HepG2 (cell line): Measurements from ENCODE around the gene C11orf24. TPM values are rescaled to one million over a fixed set of nuclear protein-coding genes. Genes with fewer than 3 reads are reported as not detected.

ENCODE experiments used
- ATAC-seq: fragments of 200-7000 bp; cut with Tn5 transposase; 3 replicates; pipeline ENCODE4 v1.9.1; 2020; ENCODE audit warnings: mild to moderate bottlenecking, moderate library complexity
- BruUV-seq: library from RNA; stranded (reverse); fragments of 400-500 nt; replicated peaks from 2 replicates; lab custom pipeline; 2021; lab: Mats Ljungman, UMichigan
- CTCF ChIA-PET: fragments of 300-600 bp; formaldehyde crosslinking; extraction: SDS; loops from one replicate; lab custom pipeline; 2021; ENCODE audit warnings: low total read pairs, inconsistent platforms, low intra/inter-chr PET ratio; lab: Yijun Ruan, JAX
- POLR2A ChIA-PET: fragments of 350-600 bp; sonication (Branson Sonifier 250); formaldehyde crosslinking; loops from one replicate; lab custom pipeline; 2020; ENCODE audit warnings: antibody characterized with exemption, inconsistent platforms; lab: Yijun Ruan, JAX
- DNase-seq: peaks from one replicate; pipeline ENCODE4 v3.0.0-alpha.2; 2015; ENCODE audit warnings: low spot score
- FAIRE-seq: peaks from 3 replicates; lab custom pipeline; 2011; peaks lifted over from hg19 to GRCh38; lab: Jason Lieb, UNC
- H2AFZ ChIP-seq: one replicate; pipeline ENCODE4 v1.6.1; 2011; ENCODE audit warnings: low read length, inconsistent platforms
- H3K27ac ChIP-seq: fragments of 300-600 bp; 3 replicates; pipeline ENCODE4 v1.8.0; 2011; ENCODE audit warnings: mixed run types, mild to moderate bottlenecking, mixed read lengths, low read length, inconsistent platforms; ENCODE audit not compliant: insufficient read depth; ENCODE audit errors: extremely low read length
- H3K27me3 ChIP-seq, 2 experiments: fragments of 200-600 bp in 1 of 2; 2 replicates in 1 of 2; 3 replicates in 1 of 2; pipeline versions ENCODE4 v1.6.0 to v1.8.0; 2011; ENCODE audit warnings: low read length in 2 of 2, mild to moderate bottlenecking in 2 of 2, moderate library complexity in 2 of 2, inconsistent platforms in 1 of 2; ENCODE audit not compliant: insufficient read depth in 2 of 2, control insufficient read depth in 1 of 2
- H3K36me3 ChIP-seq, 2 experiments: fragments of 200-600 bp in 1 of 2; replicated peaks in 1 of 2; 2 replicates in 1 of 2; 3 replicates in 1 of 2; pipeline versions ENCODE4 v1.5.1 to v1.8.0; 2011; ENCODE audit warnings: low read length in 2 of 2, inconsistent platforms in 1 of 2; ENCODE audit not compliant: insufficient read depth in 2 of 2, control insufficient read depth in 1 of 2
- H3K4me1 ChIP-seq: 2 replicates; pipeline ENCODE4 v1.5.1; 2012; ENCODE audit warnings: low read length, inconsistent platforms; ENCODE audit not compliant: insufficient read depth
- H3K4me2 ChIP-seq: 2 replicates; pipeline ENCODE4 v1.6.0; 2011; ENCODE audit warnings: low read depth, low read length, inconsistent platforms
- H3K4me3 ChIP-seq, 3 experiments: fragments of 200-600 bp in 1 of 3; sonication (generic), shearing (Covaris generic) in 1 of 3; replicated peaks in 1 of 3; 2 replicates each; pipeline ENCODE4 v1.5.1; 2011 to 2016; ENCODE audit warnings: low read length in 3 of 3, inconsistent platforms in 2 of 3, low read depth in 2 of 3, mild to moderate bottlenecking in 2 of 3, control low read depth in 1 of 3, mixed read lengths in 1 of 3; ENCODE audit not compliant: insufficient read depth in 1 of 3
- H3K79me2 ChIP-seq: one replicate; pipeline ENCODE4 v1.6.1; 2011; ENCODE audit warnings: low read length, inconsistent platforms; ENCODE audit not compliant: insufficient read depth
- H3K9ac ChIP-seq: 2 replicates; pipeline ENCODE4 v1.6.0; 2011; ENCODE audit warnings: mild to moderate bottlenecking, low read depth, low read length, inconsistent platforms; ENCODE audit not compliant: insufficient read depth
- H3K9me3 ChIP-seq: 2 replicates; pipeline ENCODE4 v1.5.1; 2012; ENCODE audit warnings: mild to moderate bottlenecking, low read length
- H4K20me1 ChIP-seq: 2 replicates; pipeline ENCODE4 v1.6.0; 2011; ENCODE audit warnings: inconsistent platforms, mild to moderate bottlenecking, low read length, moderate library complexity; ENCODE audit not compliant: insufficient read depth
- ARNTL ChIP-seq: sonication (generic); formaldehyde crosslinking; IDR thresholded peaks from 2 replicates; pipeline ENCODE4 v1.4.0; 2020; ENCODE audit warnings: mild to moderate bottlenecking, missing genetic modification reagents
- EHMT2 ChIP-seq: fragments of 200-600 bp; sonication (generic); IDR thresholded peaks from 2 replicates; pipeline ENCODE4 v1.7.0; 2017; ENCODE audit warnings: antibody characterized with exemption, low read depth, low read length, borderline replicate concordance
- ELF1 ChIP-seq: sonication (generic); formaldehyde crosslinking; IDR thresholded peaks from 2 replicates; pipeline ENCODE4 v1.4.0; 2020; ENCODE audit warnings: missing genetic modification reagents
- HMG20A ChIP-seq: IDR thresholded peaks from 2 replicates; pipeline ENCODE4 v1.6.1; 2016; ENCODE audit warnings: borderline replicate concordance
- IRF2 ChIP-seq: IDR thresholded peaks from 2 replicates; pipeline ENCODE4 v1.6.1; 2018; ENCODE audit warnings: missing genetic modification reagents, missing compliant biosample characterization
- KLF15 ChIP-seq: sonication (generic); formaldehyde crosslinking; IDR thresholded peaks from 2 replicates; pipeline ENCODE4 v1.8.1; 2023; ENCODE audit warnings: borderline replicate concordance, mild to moderate bottlenecking, inconsistent platforms, missing genetic modification reagents, mixed read lengths
- NCOA5 ChIP-seq: sonication (generic); formaldehyde crosslinking; IDR thresholded peaks from 2 replicates; pipeline ENCODE4 v1.4.0; 2020; ENCODE audit warnings: missing genetic modification reagents
- NFATC3 ChIP-seq: sonication (generic); formaldehyde crosslinking; IDR thresholded peaks from 2 replicates; pipeline ENCODE4 v1.5.1; 2020; ENCODE audit warnings: mild to moderate bottlenecking, missing genetic modification reagents
- SNAI1 ChIP-seq: sonication (generic); formaldehyde crosslinking; IDR thresholded peaks from 2 replicates; pipeline ENCODE4 v1.5.0; 2020; ENCODE audit warnings: mild to moderate bottlenecking, missing genetic modification reagents, borderline replicate concordance
- SP2 ChIP-seq: sonication (generic); formaldehyde crosslinking; IDR thresholded peaks from 2 replicates; pipeline ENCODE4 v1.5.1; 2020; ENCODE audit warnings: mild to moderate bottlenecking, missing genetic modification reagents
- SYNCRIP ChIP-seq: fragments of 200-400 bp; formaldehyde crosslinking; IDR thresholded peaks from 2 replicates; pipeline ENCODE4 v1.6.1; 2018; ENCODE audit warnings: mild to moderate bottlenecking, low read depth, low read length; ENCODE audit not compliant: insufficient read depth
- TARDBP ChIP-seq: sonication (generic); formaldehyde crosslinking; IDR thresholded peaks from 2 replicates; pipeline ENCODE4 v1.8.0; 2022; ENCODE audit warnings: mild to moderate bottlenecking, missing genetic modification reagents
- TBL1XR1 ChIP-seq: fragments of 150-350 bp; IDR thresholded peaks from 2 replicates; pipeline ENCODE4 v1.6.1; 2014; ENCODE audit warnings: borderline replicate concordance, low read length; ENCODE audit not compliant: partially characterized antibody
- ZNF235 ChIP-seq: sonication (generic); formaldehyde crosslinking; IDR thresholded peaks from 2 replicates; pipeline ENCODE4 v1.8.1; 2023; ENCODE audit warnings: mild to moderate bottlenecking, missing genetic modification reagents, borderline replicate concordance
- ZNF331 ChIP-seq: sonication (generic); formaldehyde crosslinking; IDR thresholded peaks from 2 replicates; pipeline ENCODE4 v1.4.0; 2020; ENCODE audit warnings: missing genetic modification reagents
- ZNF34 ChIP-seq: sonication (generic); formaldehyde crosslinking; IDR thresholded peaks from 2 replicates; pipeline ENCODE4 v1.4.0; 2020; ENCODE audit warnings: mild to moderate bottlenecking, missing genetic modification reagents, borderline replicate concordance
- ZNF44 ChIP-seq: sonication (generic); formaldehyde crosslinking; IDR thresholded peaks from 2 replicates; pipeline ENCODE4 v1.5.1; 2020; ENCODE audit warnings: mild to moderate bottlenecking, missing genetic modification reagents
- ZNF737 ChIP-seq: sonication (generic); formaldehyde crosslinking; IDR thresholded peaks from 2 replicates; pipeline ENCODE4 v1.5.0; 2020; ENCODE audit warnings: missing genetic modification reagents, mild to moderate bottlenecking, borderline replicate concordance
- ZNF777 ChIP-seq: sonication (generic); formaldehyde crosslinking; IDR thresholded peaks from 2 replicates; pipeline ENCODE4 v1.4.0; 2020; ENCODE audit warnings: missing genetic modification reagents
- WGBS: methylation state at CpG from one replicate; pipeline ENCODE4 v1.1.6; 2017; ENCODE audit warnings: low lambda C conversion rate; 5-methylcytosine and 5-hydroxymethylcytosine counted together
- in situ Hi-C: cut with HindIII; loops from 2 replicates; pipeline ENCODE4 v1.10.0; 2017; ENCODE audit warnings: low pct_unique_long_range_greater_than_20kb; ENCODE audit not compliant: extremely low pct_ligation_motif_present
- intact Hi-C: fragments of 100-400 bp; cut with micrococcal nuclease; formaldehyde crosslinking; loops from one replicate; pipeline ENCODE4 v1.10.0; 2022; ENCODE audit not compliant: unreplicated experiment
- polyA plus RNA-seq, 8 experiments: library from polyadenylated mRNA; depleted of rRNA in 3 of 8; stranded (reverse) in 7 of 8; unstranded in 1 of 8; fragments of >200 nt; fragmentation: Illumina TruSeq in 4 of 8; extraction: Trizol in 4 of 8; gene quantifications; 2 replicates each; pipeline versions ENCODE4 v1.2.1 to v1.2.3, GENCODE V29; 2011 to 2016; ENCODE audit warnings: low read depth in 4 of 8, missing spikeins in 1 of 8, mixed read lengths in 1 of 8; ENCODE audit not compliant: insufficient read depth in 1 of 8
- total RNA-seq, 5 experiments: library from RNA; depleted of rRNA; stranded (reverse); fragments of >200 nt; fragmentation: Illumina TruSeq; extraction: Trizol; gene quantifications; 2 replicates each; pipeline ENCODE4 v1.2.3, GENCODE V29; 2016; ENCODE audit warnings: low read depth in 1 of 5

Gene C11orf24
- total and polyA plus RNA-seq, 2 of the 13 experiments (the other 11 are each of a cell fraction or from before 2014, with no cell fraction given), result 52.9 to 55.5 TPM

DNA sequence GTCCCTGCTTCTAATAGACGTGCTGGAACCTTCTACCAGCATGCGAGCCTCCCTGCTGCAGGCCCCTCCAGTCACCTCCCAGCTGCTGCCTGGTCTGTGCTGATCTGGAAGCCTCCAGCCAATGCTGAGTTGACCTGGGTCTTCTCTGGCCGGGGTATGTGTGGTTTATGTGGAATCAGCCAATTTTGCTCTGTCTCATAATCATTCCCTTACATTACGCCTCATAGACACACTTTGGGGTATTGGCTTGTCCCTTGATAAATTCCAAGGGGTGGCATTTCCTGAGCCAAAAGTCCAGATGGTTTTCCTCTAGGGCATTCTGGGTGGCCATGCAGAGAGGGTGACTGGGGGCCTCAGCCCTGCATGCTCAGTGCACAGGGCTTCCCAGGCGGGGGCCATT, 50.4 kb downstream of the C11orf24 start:
- WGBS, result 75% methylated on average over 4 of the region's 5 CpGs

DNA sequence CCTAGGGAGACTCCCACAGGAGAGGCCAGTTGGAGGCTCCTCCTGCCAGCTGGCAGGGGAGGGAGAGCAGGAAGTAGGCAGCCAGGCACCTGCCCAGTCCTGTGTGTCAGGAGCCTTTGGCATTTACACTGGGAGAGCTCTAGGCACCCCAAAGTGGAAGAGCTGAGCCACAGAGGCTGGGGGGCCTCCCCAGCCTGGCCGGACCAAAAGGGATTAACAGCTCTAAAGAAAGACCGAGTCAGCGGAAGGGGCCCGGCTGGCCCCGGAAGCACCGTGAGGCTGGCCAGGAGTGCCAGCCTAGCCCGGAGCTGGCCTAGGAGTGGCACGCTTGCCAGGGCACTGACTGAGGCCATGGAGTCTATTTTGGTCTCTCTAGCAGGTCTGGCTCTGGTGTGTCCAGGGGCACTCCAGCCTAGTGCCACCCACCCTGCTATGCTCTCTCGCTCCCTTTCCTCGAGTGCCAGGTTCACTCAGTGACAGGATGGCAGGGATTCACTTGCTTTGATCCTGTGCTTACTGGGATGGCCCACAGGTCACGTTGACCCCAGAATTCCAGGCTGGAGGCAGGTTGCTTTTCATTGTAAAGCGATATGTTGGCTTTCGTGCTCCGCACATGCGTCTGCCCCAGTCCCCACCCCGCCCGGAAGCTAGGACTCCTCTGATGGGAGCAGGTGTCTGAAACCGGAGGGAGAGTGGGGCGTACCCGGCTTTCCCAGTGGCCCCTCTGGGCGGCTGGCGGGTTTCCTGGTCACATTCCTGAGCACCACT, 55.4 kb downstream of the C11orf24 start:
- peak overlapping the region; percentile 65 for H3K9ac ChIP-seq
- peaks cover 12% of the 10 kb centered on the region for H4K20me1 ChIP-seq
- H3K27me3 ChIP-seq, result no peaks in the 10 kb centered on the region; a peak in 1 of 5 replicates
- peak; percentile 66 for ATAC-seq
- peaks cover 13% of the 10 kb centered on the region for H3K79me2 ChIP-seq
- peak overlapping the region; percentile 16 for H3K27ac ChIP-seq
- peaks cover 41% of the 10 kb centered on the region for H3K4me1 ChIP-seq
- intact Hi-C loops, result no loop called here
- POLR2A ChIA-PET, result interaction anchor here (0.6 to 6.1 kb wide), 17 partner anchors 13 to 244 kb away, joined by 3 to 73 read pairs (median 4); partner anchors contain the start of genes C11orf24 and PPP6R3
- CTCF ChIA-PET, result no interaction called here
- peak overlapping the region; percentile 37 for H2AFZ ChIP-seq
- H3K4me2 ChIP-seq, result peak overlapping the region; percentile 97
- no peak for DNase-seq
- 3% methylated on average over 6 of the region's 22 CpGs for WGBS
- H3K36me3 ChIP-seq, result no peaks in the 10 kb centered on the region
- no peaks in the 10 kb centered on the region for H3K9me3 ChIP-seq
- in situ Hi-C loops, result no loop called here
- peak overlapping the region; percentile 51 to 73 (median 59) for H3K4me3 ChIP-seq
- BruUV-seq, result no TSS peak
- FAIRE-seq, result no peak
- peak; percentile 18 for TF ChIP-seq ELF1 (CRISPR knock-in tag)
- TF ChIP-seq ZNF34 (CRISPR knock-in tag), result no peak
- no peak for TF ChIP-seq ZNF737 (CRISPR knock-in tag)
- no peak for TF ChIP-seq ZNF44 (CRISPR knock-in tag)
- no peak for TF ChIP-seq ARNTL (CRISPR knock-in tag)
- no peak for TF ChIP-seq HMG20A (CRISPR knock-in tag)
- TF ChIP-seq ZNF331 (CRISPR knock-in tag), result no peak
- no peak for TF ChIP-seq KLF15 (CRISPR knock-in tag)
- no peak for TF ChIP-seq TARDBP
- no peak for TF ChIP-seq EHMT2
- TF ChIP-seq ZNF235, result no peak
- no peak for TF ChIP-seq TBL1XR1
- no peak for TF ChIP-seq NFATC3 (CRISPR knock-in tag)
- TF ChIP-seq ZNF777 (CRISPR knock-in tag), result no peak
- TF ChIP-seq SP2 (CRISPR knock-in tag), result no peak
- TF ChIP-seq SNAI1, result no peak
- TF ChIP-seq NCOA5 (CRISPR knock-in tag), result no peak
- no peak for TF ChIP-seq SYNCRIP

More for the DNA sequence above, 50.4 kb downstream of the C11orf24 start:
- Histone ChIP-seq H2AFZ (no peak overlapping the region), H3K27ac (no peak overlapping the region), H3K36me3 (no peaks in the 10 kb centered on the region), H3K4me3 (no peak overlapping the region), H3K9ac (no peak overlapping the region), H4K20me1 (no peaks in the 10 kb centered on the region)
- no TSS peak for BruUV-seq
- no peak for DNase-seq
- ChIA-PET POLR2A (no interaction called here), CTCF (no interaction called here)
- in situ Hi-C loops, result no loop called here
- FAIRE-seq, result no peak
- no peak for ATAC-seq
- TF ChIP-seq IRF2, result no peak
- TF ChIP-seq, all 625 proteins: peak for 0
- H3K4me2 ChIP-seq, result no peak overlapping the region
- intact Hi-C loops, result no loop called here
- no peaks in the 10 kb centered on the region for H3K9me3 ChIP-seq
- H3K27me3 ChIP-seq, result peaks cover 0 to 7% of the 10 kb centered on the region in 2 experiments; a peak in 3 of 5 replicates
- no peaks in the 10 kb centered on the region for H3K79me2 ChIP-seq
- H3K4me1 ChIP-seq, result peaks cover 11% of the 10 kb centered on the region
